ENCODE results near the gene MRM1.

Gene MRM1

GRCh38 chr17:36641331-36641876 lies 40.0 kb downstream of the MRM1 start:
- no peak for DNase-seq (ENCODE audit: low read depth)
- TF ChIP-seq CTCF (IDR thresholded peaks at IDR 0.05; ENCODE audit: control insufficient read depth, extremely low read depth, insufficient read depth), result no peak
- H3K4me3 ChIP-seq (ENCODE audit: low read depth, low read length), result no peak overlapping the region

GRCh38 chr17:36641877-36642845 lies 40.8 kb downstream of the MRM1 start:
- no peak for DNase-seq (ENCODE audit: low read depth)
- H3K4me3 ChIP-seq (ENCODE audit: low read depth, low read length), result peak overlapping the region; percentile 25
- TF ChIP-seq CTCF (IDR thresholded peaks at IDR 0.05; ENCODE audit: control insufficient read depth, extremely low read depth, insufficient read depth), result no peak

- no peak for DNase-seq (ENCODE audit: low read depth)
- no peak for TF ChIP-seq CTCF (IDR thresholded peaks at IDR 0.05; ENCODE audit: control insufficient read depth, extremely low read depth, insufficient read depth)
- H3K4me3 ChIP-seq (ENCODE audit: low read depth, low read length), result no peak overlapping the region
Observed at GRCh38 chr17:36643086-36643685, 41.8 kb downstream of the MRM1 start.

- no peak for TF ChIP-seq CTCF (IDR thresholded peaks at IDR 0.05; ENCODE audit: control insufficient read depth, extremely low read depth, insufficient read depth)
- H3K4me3 ChIP-seq (ENCODE audit: low read depth, low read length), result no peak overlapping the region
- no peak for DNase-seq (ENCODE audit: low read depth)
Observed at GRCh38 chr17:36645422-36645821, 44.0 kb downstream of the MRM1 start.

- TF ChIP-seq CTCF (IDR thresholded peaks at IDR 0.05; ENCODE audit: control insufficient read depth, extremely low read depth, insufficient read depth), result 0 out of 2 replicates have a peak, but pooled peaks have one; percentile 2
- DNase-seq (ENCODE audit: low read depth), result no peak
- no peak overlapping the region for H3K4me3 ChIP-seq (ENCODE audit: low read depth, low read length)
Observed at GRCh38 chr17:36647636-36648035, 46.3 kb downstream of the MRM1 start.

GRCh38 chr17:36650096-36650775 lies 48.9 kb downstream of the MRM1 start:
- TF ChIP-seq CTCF (IDR thresholded peaks at IDR 0.05; ENCODE audit: control insufficient read depth, extremely low read depth, insufficient read depth), result no peak
- no peak overlapping the region for H3K4me3 ChIP-seq (ENCODE audit: low read depth, low read length)
- DNase-seq (ENCODE audit: low read depth), result no peak

Data from LNCaP clone FGC (cell line).